Measurements from ENCODE around the gene CRHR1.

The CRHR1 gene

GRCh38 chr17:45824901-45825492 is 40.9 kb downstream of the CRHR1 start:
- no peak for DNase-seq

GRCh38 chr17:45825792-45826191 is 41.7 kb downstream of the CRHR1 start:
- DNase-seq: no peak

- no peak for DNase-seq
Measured at GRCh38 chr17:45826919-45827588, 42.9 kb downstream of the CRHR1 start.

- no peak for DNase-seq
Measured at GRCh38 chr17:45828171-45828570, 44.1 kb downstream of the CRHR1 start.

- no peak for DNase-seq
Measured at GRCh38 chr17:45828582-45829133, 44.5 kb downstream of the CRHR1 start.

- DNase-seq: no peak
Measured at GRCh38 chr17:45833920-45834319, 49.8 kb downstream of the CRHR1 start.

- DNase-seq: no peak
Measured at GRCh38 chr17:45834471-45835396, 50.6 kb downstream of the CRHR1 start.

GRCh38 chr17:45835481-45835880 is 51.4 kb downstream of the CRHR1 start:
- no peak for DNase-seq

- no peak for DNase-seq
Measured at GRCh38 chr17:45836047-45837044, 52.2 kb downstream of the CRHR1 start.

GRCh38 chr17:45837187-45837586 is 53.1 kb downstream of the CRHR1 start:
- no peak for DNase-seq

GRCh38 chr17:45837603-45838002 is 53.5 kb downstream of the CRHR1 start:
- DNase-seq: no peak

GRCh38 chr17:45838751-45839295 is 54.7 kb downstream of the CRHR1 start:
- no peak for DNase-seq

GRCh38 chr17:45839442-45839841 is 55.3 kb downstream of the CRHR1 start:
- no peak for DNase-seq

GRCh38 chr17:45841186-45841585 is 57.1 kb downstream of the CRHR1 start:
- no peak for DNase-seq

- peak; percentile 36 to 67 for DNase-seq
Measured at GRCh38 chr17:45841883-45842525, 57.9 kb downstream of the CRHR1 start.

- DNase-seq: no peak
Measured at GRCh38 chr17:45843722-45844121, 59.6 kb downstream of the CRHR1 start.

- DNase-seq: no peak
Measured at GRCh38 chr17:45844695-45845375, 60.7 kb downstream of the CRHR1 start, which contains the start of gene SPPL2C. Gene SPPL2C, plus strand, starts transcription at chr17:45844881. Its CDS starts 26 bp downstream, at chr17:45844907.

GRCh38 chr17:45845376-45846185 is 61.5 kb downstream of the CRHR1 start:
- DNase-seq: no peak

- no peak for DNase-seq
Measured at GRCh38 chr17:45846223-45846622, 62.1 kb downstream of the CRHR1 start.

- no peak for DNase-seq
Measured at GRCh38 chr17:45846646-45847045, 62.5 kb downstream of the CRHR1 start.
